ENCODE measurements around the gene GNB1L. TPM values are rescaled to one million over a fixed set of nuclear protein-coding genes. Genes with fewer than 3 reads are reported as not detected.

The GNB1L gene
- total and polyA plus RNA-seq, 2 of the 13 experiments (the other 11 are each of a cell fraction or from before 2014, with no cell fraction given), result 2.5 to 7.4 TPM

GRCh38 chr22:19840955-19841640 lies 13.6 kb downstream of the GNB1L start (continued):
- TF ChIP-seq ZBTB10 (CRISPR knock-in tag; IDR thresholded peaks at IDR 0.05; ENCODE audit: borderline replicate concordance), result peak; percentile 54; the same call in 1 of the 2 replicates
- peak; percentile 46 for TF ChIP-seq HOXA3 (CRISPR knock-in tag; IDR thresholded peaks at IDR 0.05)
- peak; percentile 61 for TF ChIP-seq ZBTB43 (CRISPR knock-in tag; conservative IDR thresholded peaks at IDR 0.05)
- TF ChIP-seq GTF2F1 (IDR thresholded peaks at IDR 0.05; ENCODE audit: low read length), result no peak
- TF ChIP-seq ASH2L (IDR thresholded peaks at IDR 0.05; ENCODE audit: insufficient read length, low read depth, low read length), result peak; percentile 26
- 0 out of 2 replicates have a peak, but pooled peaks have one; percentile 34 for TF ChIP-seq GATAD2A (CRISPR knock-in tag; IDR thresholded peaks at IDR 0.05)
- peak; percentile 39; the same call in 1 of the 2 replicates for TF ChIP-seq ZNF292 (CRISPR knock-in tag; IDR thresholded peaks at IDR 0.05; ENCODE audit: borderline replicate concordance, low read depth)
- no peak for TF ChIP-seq NR1H2 (CRISPR knock-in tag; IDR thresholded peaks at IDR 0.05; ENCODE audit: borderline replicate concordance, low read depth)
- TF ChIP-seq ZNF614 (CRISPR knock-in tag; IDR thresholded peaks at IDR 0.05; ENCODE audit: borderline replicate concordance), result 0 out of 2 replicates have a peak, but pooled peaks have one; percentile 36
- TF ChIP-seq TEAD3 (CRISPR knock-in tag; optimal IDR thresholded peaks at IDR 0.05; ENCODE audit: borderline replicate concordance), result peak; percentile 40
- peak; percentile 39; the same call in 1 of the 2 replicates for TF ChIP-seq KDM1A (CRISPR knock-in tag; IDR thresholded peaks at IDR 0.05)
- TF ChIP-seq ZNF205 (CRISPR knock-in tag; IDR thresholded peaks at IDR 0.05), result 0 out of 2 replicates have a peak, but pooled peaks have one; percentile 32
- TF ChIP-seq ZNF121 (CRISPR knock-in tag; IDR thresholded peaks at IDR 0.05), result peak; percentile 93
- TF ChIP-seq ZNF331 (CRISPR knock-in tag; IDR thresholded peaks at IDR 0.05), result peak; percentile 16; the same call in 1 of the 2 replicates
- 0 out of 2 replicates have a peak, but pooled peaks have one; percentile 16 for TF ChIP-seq ELF4 (CRISPR knock-in tag; IDR thresholded peaks at IDR 0.05; ENCODE audit: borderline replicate concordance)
- 0 out of 2 replicates have a peak, but pooled peaks have one; percentile 25 for TF ChIP-seq MEF2D (CRISPR knock-in tag; IDR thresholded peaks at IDR 0.05)
- peak; percentile 82 for TF ChIP-seq HNF4G (IDR thresholded peaks at IDR 0.05; ENCODE audit: borderline replicate concordance, low read depth, low read length)
- TF ChIP-seq HNF4G (CRISPR knock-in tag; IDR thresholded peaks at IDR 0.05; ENCODE audit: borderline replicate concordance, low read depth), result peak; percentile 62; the same call in 1 of the 2 replicates
- 0 out of 2 replicates have a peak, but pooled peaks have one; percentile 37 for TF ChIP-seq ELF1 (CRISPR knock-in tag; IDR thresholded peaks at IDR 0.05)
- peak; percentile 46; the same call in 1 of the 2 replicates for TF ChIP-seq ZMYM3 (CRISPR knock-in tag; IDR thresholded peaks at IDR 0.05)
- 0 out of 2 replicates have a peak, but pooled peaks have one; percentile 35 for TF ChIP-seq ZFP37 (CRISPR knock-in tag; IDR thresholded peaks at IDR 0.05; ENCODE audit: borderline replicate concordance)
- 0 out of 2 replicates have a peak, but pooled peaks have one; percentile 35 for TF ChIP-seq YEATS4 (CRISPR knock-in tag; IDR thresholded peaks at IDR 0.05; ENCODE audit: borderline replicate concordance)
- TF ChIP-seq, protein P1, sequence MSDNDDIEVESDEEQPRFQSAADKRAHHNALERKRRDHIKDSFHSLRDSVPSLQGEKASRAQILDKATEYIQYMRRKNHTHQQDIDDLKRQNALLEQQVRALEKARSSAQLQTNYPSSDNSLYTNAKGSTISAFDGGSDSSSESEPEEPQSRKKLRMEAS (IDR thresholded peaks at IDR 0.05), result peak; percentile 45; the same call in 1 of the 2 replicates

All from HepG2 (cell line).